A673 (cell line): ENCODE results near the gene LRCOL1. TPM values are rescaled to one million over a fixed set of nuclear protein-coding genes. Genes with fewer than 3 reads are reported as not detected.

Experiments used
- BruUV-seq: library from RNA; stranded (reverse); fragments of 400-500 nt; replicated peaks from 2 replicates; lab custom pipeline; 2021; lab: Mats Ljungman, UMichigan
- CTCF ChIA-PET: fragments of 300-600 bp; sonication (Branson Sonifier 250); formaldehyde crosslinking; loops from one replicate; lab custom pipeline; 2022; ENCODE audit warnings: antibody characterized with exemption; lab: Charles Lee
- POLR2A ChIA-PET: fragments of 300-600 bp; sonication (Branson Sonifier 250); formaldehyde crosslinking; loops from one replicate; lab custom pipeline; 2022; ENCODE audit warnings: antibody characterized with exemption; ENCODE audit not compliant: low non-redundant PET; lab: Charles Lee
- DNase-seq: peaks from one replicate; pipeline ENCODE4 v3.0.0-alpha.2; 2015; ENCODE audit warnings: low spot score
- H3K27ac ChIP-seq: fragments of 200-600 bp; sonication (generic); 2 replicates; pipeline ENCODE4 v1.5.1; 2016; ENCODE audit warnings: mixed run types, low read depth, mild to moderate bottlenecking, mixed read lengths, antibody characterized with exemption, low read length; ENCODE audit not compliant: poor library complexity, severe bottlenecking
- H3K27me3 ChIP-seq: fragments of 200-600 bp; sonication (generic); replicated peaks from 2 replicates; pipeline ENCODE4 v1.6.1; 2017; ENCODE audit warnings: mixed run types, low read depth, mild to moderate bottlenecking, mixed read lengths, antibody characterized with exemption, low read length; ENCODE audit not compliant: insufficient read depth, poor library complexity
- H3K36me3 ChIP-seq: fragments of 200-600 bp; sonication (generic); 2 replicates; pipeline ENCODE4 v1.6.1; 2016; ENCODE audit warnings: mixed run types, mild to moderate bottlenecking, mixed read lengths, antibody characterized with exemption, low read length; ENCODE audit not compliant: insufficient read depth, poor library complexity, severe bottlenecking
- H3K4me1 ChIP-seq: fragments of 200-600 bp; sonication (generic); 2 replicates; pipeline ENCODE4 v1.6.1; 2017; ENCODE audit warnings: mixed run types, mild to moderate bottlenecking, mixed read lengths, antibody characterized with exemption, low read length; ENCODE audit not compliant: insufficient read depth, poor library complexity, severe bottlenecking
- H3K4me3 ChIP-seq: fragments of 200-600 bp; sonication (generic); 2 replicates; pipeline ENCODE4 v1.5.1; 2016; ENCODE audit warnings: low read depth, mixed run types, mild to moderate bottlenecking, mixed read lengths, low read length; ENCODE audit not compliant: poor library complexity, severe bottlenecking
- H3K9me3 ChIP-seq: fragments of 200-600 bp; sonication (generic); 2 replicates; pipeline ENCODE4 v1.6.1; 2016; ENCODE audit warnings: mixed run types, low read depth, mild to moderate bottlenecking, mixed read lengths, antibody characterized with exemption, low read length; ENCODE audit not compliant: poor library complexity, severe bottlenecking
- CTCF ChIP-seq: fragments of 300-800, 200-600 bp; sonication (generic); conservative IDR thresholded peaks from 2 replicates; pipeline ENCODE4 v1.5.1; 2017; ENCODE audit warnings: low read depth, mild to moderate bottlenecking, antibody characterized with exemption, low read length, moderate library complexity, mixed read lengths
- EZH2 ChIP-seq: fragments of 200-600 bp; sonication (generic); IDR thresholded peaks from 2 replicates; pipeline ENCODE4 v1.6.1; 2017; ENCODE audit warnings: borderline replicate concordance, low read depth, mild to moderate bottlenecking, mixed read lengths, antibody characterized with exemption, low read length; ENCODE audit not compliant: poor library complexity, severe bottlenecking
- intact Hi-C: fragments of 100-400 bp; cut with micrococcal nuclease; formaldehyde crosslinking; loops from one replicate; pipeline ENCODE4 v1.10.0; 2022; ENCODE audit not compliant: unreplicated experiment
- total RNA-seq: library from RNA; stranded (reverse); gene quantifications from 2 replicates; pipeline ENCODE4 v1.2.3, GENCODE V29; 2021

The LRCOL1 gene
- total RNA-seq, 1 experiment from 2014 or later: not detected

DNA sequence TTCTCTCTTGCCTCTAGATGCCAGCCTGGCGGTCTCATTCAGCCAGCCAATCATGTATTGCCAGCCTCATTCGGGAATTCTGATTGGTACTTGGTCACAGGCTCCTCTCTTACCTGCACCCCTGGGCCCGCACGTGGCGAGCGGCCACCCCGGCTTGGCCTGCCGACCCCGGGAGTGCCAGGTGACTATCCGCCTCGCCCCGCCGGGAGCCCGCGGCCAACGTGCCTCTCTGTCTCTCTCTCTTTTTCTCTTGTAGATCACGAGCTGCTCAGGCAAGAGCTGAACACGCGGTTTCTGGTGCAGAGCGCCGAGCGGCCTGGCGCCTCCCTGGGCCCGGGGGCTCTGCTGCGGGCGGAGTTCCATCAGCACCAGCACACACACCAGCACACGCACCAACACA is 39.3 kb downstream of the LRCOL1 start:
- POLR2A ChIA-PET: no interaction called here
- H3K27ac ChIP-seq: no peak overlapping the region
- no peak for TF ChIP-seq EZH2
- TF ChIP-seq CTCF: no peak
- H3K36me3 ChIP-seq: peaks cover 33% of the 10 kb centered on the region
- no peaks in the 10 kb centered on the region for H3K9me3 ChIP-seq
- no peak for DNase-seq
- CTCF ChIA-PET: no interaction called here
- H3K27me3 ChIP-seq: no peaks in the 10 kb centered on the region
- no TSS peak for BruUV-seq
- intact Hi-C loops: no loop called here
- no peaks in the 10 kb centered on the region for H3K4me1 ChIP-seq
- H3K4me3 ChIP-seq: no peak overlapping the region

- no peak for DNase-seq
- H3K27me3 ChIP-seq: no peaks in the 10 kb centered on the region
- no peaks in the 10 kb centered on the region for H3K9me3 ChIP-seq
- CTCF ChIA-PET: no interaction called here
- POLR2A ChIA-PET: no interaction called here
- BruUV-seq: no TSS peak
- TF ChIP-seq EZH2 (no peak), CTCF (no peak)
- H3K27ac ChIP-seq: no peak overlapping the region
- H3K36me3 ChIP-seq: peaks cover 32% of the 10 kb centered on the region
- no peak overlapping the region for H3K4me3 ChIP-seq
- intact Hi-C loops: no loop called here
- no peaks in the 10 kb centered on the region for H3K4me1 ChIP-seq
Observed at GRCh38 chr12:132570635-132571034, 39.7 kb downstream of the LRCOL1 start.

- ChIA-PET CTCF (interaction anchor here (1.0 kb wide), 1 partner anchor 154 kb away, joined by 3 read pairs; no protein-coding TSS in a partner anchor), POLR2A (no interaction called here)
- no peaks in the 10 kb centered on the region for H3K4me1 ChIP-seq
- TF ChIP-seq EZH2 (no peak), CTCF (no peak)
- peaks cover 34% of the 10 kb centered on the region for H3K36me3 ChIP-seq
- DNase-seq: no peak
- no peaks in the 10 kb centered on the region for H3K27me3 ChIP-seq
- no peaks in the 10 kb centered on the region for H3K9me3 ChIP-seq
- no peak overlapping the region for H3K27ac ChIP-seq
- no TSS peak for BruUV-seq
- H3K4me3 ChIP-seq: no peak overlapping the region
- intact Hi-C loops: no loop called here
Observed at GRCh38 chr12:132569856-132570480, 40.4 kb downstream of the LRCOL1 start.
